RWPE1 (cell line): ENCODE results near the gene PIKFYVE.
A peak's percentile ranks its signal among the peaks of the same experiment; 100 is the strongest.

Experiments used
- CTCF ChIA-PET: fragments of 350-600 bp; sonication (Branson Sonifier 250); formaldehyde crosslinking; extraction: SDS; loops from one replicate; lab custom pipeline; 2021; lab: Yijun Ruan, JAX
- POLR2A ChIA-PET: fragments of 400-600 bp; formaldehyde crosslinking; extraction: SDS; loops from one replicate; lab custom pipeline; 2020; ENCODE audit warnings: antibody characterized with exemption; ENCODE audit not compliant: low non-redundant PET; lab: Yijun Ruan, JAX
- DNase-seq: peaks from one replicate; pipeline ENCODE4 v3.0.0; 2012; ENCODE audit warnings: low spot score
- H3K27ac ChIP-seq: fragments of 450-650 bp; 2 replicates; pipeline ENCODE4 v1.5.1; 2017
- TF ChIP-seq, protein P1 (sequence below): fragments of 450-650 bp; conservative IDR thresholded peaks from 2 replicates; pipeline ENCODE4 v1.5.1; 2017; ENCODE audit warnings: low read depth, mild to moderate bottlenecking

The PIKFYVE gene

DNA sequence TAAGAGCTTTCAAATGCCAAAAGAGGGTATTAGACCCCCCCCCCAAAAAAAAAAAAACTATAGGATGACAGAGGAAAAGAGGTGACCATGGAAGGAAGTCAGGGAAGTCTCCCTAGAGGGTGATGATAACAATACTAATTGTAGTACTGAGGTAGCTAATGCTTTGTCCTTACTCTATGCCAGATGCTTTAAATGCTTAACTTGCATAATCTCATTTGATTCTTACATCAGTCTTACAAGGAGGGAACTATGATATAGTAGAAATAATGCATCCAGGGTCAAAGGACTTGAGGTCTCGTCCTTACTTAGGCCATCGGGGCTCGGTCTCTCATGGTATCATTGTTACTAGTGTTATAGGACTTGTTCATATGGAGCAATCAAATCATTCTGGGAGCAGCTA lies 20.3 kb upstream of the PIKFYVE start:
- POLR2A ChIA-PET: no interaction called here
- TF ChIP-seq, protein P1, sequence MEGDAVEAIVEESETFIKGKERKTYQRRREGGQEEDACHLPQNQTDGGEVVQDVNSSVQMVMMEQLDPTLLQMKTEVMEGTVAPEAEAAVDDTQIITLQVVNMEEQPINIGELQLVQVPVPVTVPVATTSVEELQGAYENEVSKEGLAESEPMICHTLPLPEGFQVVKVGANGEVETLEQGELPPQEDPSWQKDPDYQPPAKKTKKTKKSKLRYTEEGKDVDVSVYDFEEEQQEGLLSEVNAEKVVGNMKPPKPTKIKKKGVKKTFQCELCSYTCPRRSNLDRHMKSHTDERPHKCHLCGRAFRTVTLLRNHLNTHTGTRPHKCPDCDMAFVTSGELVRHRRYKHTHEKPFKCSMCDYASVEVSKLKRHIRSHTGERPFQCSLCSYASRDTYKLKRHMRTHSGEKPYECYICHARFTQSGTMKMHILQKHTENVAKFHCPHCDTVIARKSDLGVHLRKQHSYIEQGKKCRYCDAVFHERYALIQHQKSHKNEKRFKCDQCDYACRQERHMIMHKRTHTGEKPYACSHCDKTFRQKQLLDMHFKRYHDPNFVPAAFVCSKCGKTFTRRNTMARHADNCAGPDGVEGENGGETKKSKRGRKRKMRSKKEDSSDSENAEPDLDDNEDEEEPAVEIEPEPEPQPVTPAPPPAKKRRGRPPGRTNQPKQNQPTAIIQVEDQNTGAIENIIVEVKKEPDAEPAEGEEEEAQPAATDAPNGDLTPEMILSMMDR: no peak
- CTCF ChIA-PET: interaction anchor here (0.8 kb wide), 1 partner anchor 9 kb away, joined by 3 read pairs; the partner anchor contains the start of gene IDH1
- no peak overlapping the region for H3K27ac ChIP-seq
- no peak for DNase-seq

DNA sequence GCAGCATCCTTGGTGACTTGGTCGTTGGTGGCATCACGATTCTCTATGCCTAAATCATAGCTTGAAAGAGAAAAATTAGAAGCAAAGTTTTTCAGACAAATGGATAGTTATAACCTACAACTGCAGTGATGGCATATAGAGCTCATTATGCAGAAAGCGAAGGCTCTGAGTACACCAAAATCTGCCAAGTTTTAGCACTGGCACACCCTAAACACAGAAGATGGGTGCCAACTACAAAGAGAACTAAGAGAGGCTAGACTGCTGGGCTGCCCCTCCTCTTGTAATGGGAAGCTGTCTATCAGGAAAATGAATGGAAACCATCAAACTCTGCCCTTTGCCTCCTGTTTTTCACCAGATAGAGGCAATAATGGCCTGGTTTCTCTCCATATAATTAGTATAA lies 17.5 kb upstream of the PIKFYVE start:
- POLR2A ChIA-PET: no interaction called here
- TF ChIP-seq, protein P1: no peak
- no peak overlapping the region for H3K27ac ChIP-seq
- CTCF ChIA-PET: interaction anchor here (0.5 to 1.2 kb wide), 3 partner anchors 20 to 74 kb away, joined by 3 to 4 read pairs (median 3); no protein-coding TSS in a partner anchor
- no peak for DNase-seq

DNA sequence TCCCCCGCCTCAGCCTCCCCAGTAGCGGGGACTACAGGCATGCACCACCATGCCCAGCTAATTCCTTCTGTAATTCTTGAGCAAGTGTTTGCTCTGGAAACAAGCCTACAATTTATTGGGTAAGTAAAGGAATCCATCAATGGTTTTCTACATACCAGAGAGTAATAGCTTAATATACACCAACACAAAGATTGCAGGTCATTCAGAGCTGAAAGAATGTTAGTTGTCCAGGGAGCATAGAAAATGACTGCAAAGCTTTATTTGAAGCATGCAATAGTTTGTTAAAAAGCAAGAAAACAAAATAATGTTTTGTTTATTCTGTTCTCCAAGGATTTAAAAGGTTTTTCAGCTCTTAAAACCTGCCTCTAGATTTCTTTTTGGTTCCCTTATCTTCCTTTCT lies 16.8 kb upstream of the PIKFYVE start:
- ChIA-PET CTCF (interaction anchor here (0.5 kb wide), 1 partner anchor 74 kb away, joined by 4 read pairs; no protein-coding TSS in a partner anchor), POLR2A (no interaction called here)
- DNase-seq: no peak
- H3K27ac ChIP-seq: no peak overlapping the region
- TF ChIP-seq, protein P1: no peak

DNA sequence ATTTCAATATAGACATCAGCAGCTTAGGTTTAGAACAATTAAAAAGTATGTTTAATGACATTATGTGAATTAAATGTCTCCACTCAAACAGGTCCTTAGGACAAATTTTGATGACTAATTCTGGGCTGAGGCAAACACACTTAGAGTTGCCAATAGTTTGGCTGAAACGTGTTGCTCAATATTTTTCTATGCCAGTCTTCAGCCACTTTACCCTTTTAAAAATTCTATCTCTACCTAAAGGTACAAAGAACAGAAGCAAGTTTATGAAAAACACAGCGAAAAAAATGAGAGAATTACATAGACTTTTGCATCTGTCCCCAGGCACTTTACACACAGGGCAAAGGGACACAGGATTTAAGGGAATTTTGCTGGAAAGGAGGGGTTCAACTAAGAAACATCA lies 15.7 kb upstream of the PIKFYVE start:
- CTCF ChIA-PET: interaction anchor here (0.6 kb wide), 1 partner anchor 97 kb away, joined by 3 read pairs; no protein-coding TSS in a partner anchor
- peak; percentile 46 for DNase-seq
- no peak overlapping the region for H3K27ac ChIP-seq
- POLR2A ChIA-PET: no interaction called here
- TF ChIP-seq, protein P1: no peak

DNA sequence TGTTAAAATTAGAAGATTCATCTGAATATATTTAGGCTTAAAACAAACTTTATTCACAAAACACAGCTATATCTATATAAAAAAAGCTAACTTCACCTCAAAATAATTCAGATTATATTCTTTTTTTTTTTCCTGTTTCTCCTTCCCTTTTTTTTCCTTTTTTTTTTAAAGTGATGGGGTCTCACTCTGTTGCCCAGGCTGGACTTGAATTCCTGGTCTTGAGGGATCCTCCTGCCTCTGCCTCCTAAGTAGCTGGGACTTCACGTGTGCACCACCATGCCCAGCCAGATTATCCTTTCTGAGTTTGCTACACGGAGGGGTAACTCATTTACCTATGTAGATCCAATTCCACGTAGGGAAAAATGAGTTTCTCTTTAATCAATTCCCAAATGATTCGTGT lies 15.0 kb upstream of the PIKFYVE start:
- CTCF ChIA-PET: interaction anchor here (0.7 kb wide), 1 partner anchor 95 kb away, joined by 6 read pairs; no protein-coding TSS in a partner anchor
- TF ChIP-seq, protein P1: no peak
- DNase-seq: no peak
- no peak overlapping the region for H3K27ac ChIP-seq
- POLR2A ChIA-PET: no interaction called here

DNA sequence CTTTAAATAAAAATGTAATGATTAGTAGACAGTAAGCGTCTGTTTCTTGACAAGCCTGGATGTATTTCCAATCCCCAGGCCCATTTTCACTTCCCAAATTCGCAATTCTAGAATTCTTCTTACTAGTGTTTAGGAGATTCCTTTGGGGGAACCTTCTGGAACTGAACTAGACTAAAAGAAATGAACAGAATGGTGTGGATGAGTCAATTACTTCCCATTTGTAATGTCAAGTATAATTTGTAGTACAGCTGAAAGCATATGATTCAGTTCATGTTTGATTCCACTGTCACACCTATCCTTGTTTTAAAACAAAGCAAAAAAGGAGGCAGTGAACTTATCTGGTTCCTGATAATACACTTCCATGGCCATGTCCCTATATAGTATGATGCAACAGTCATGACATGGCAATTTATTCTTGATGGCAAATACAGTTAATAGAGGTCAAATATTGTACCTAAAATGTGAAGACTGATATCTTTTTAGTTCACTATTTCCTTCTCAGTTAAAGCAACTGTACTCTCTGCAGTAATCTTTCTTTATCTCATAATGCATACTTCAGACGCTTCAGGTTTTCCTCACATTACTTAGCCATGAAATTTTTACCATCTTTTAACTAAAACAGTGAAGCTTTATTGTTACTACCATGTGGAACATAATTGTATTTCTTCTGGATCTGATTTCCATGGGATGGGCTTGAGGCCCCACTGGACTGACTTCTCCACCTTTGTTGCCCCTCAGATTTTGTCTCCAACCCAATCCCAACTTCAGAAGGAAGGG lies 13.2 kb upstream of the PIKFYVE start:
- no peak for DNase-seq
- TF ChIP-seq, protein P1: no peak
- POLR2A ChIA-PET: no interaction called here
- CTCF ChIA-PET: interaction anchor here (0.5 to 1.5 kb wide), 3 partner anchors 61 to 1541 kb away, joined by 3 to 5 read pairs (median 3); no protein-coding TSS in a partner anchor
- no peak overlapping the region for H3K27ac ChIP-seq
